NCI-H1694 treated with DMSO at 0.1 percent for 48 hours (cell line): ENCODE measurements around the gene MAML2.

ENCODE experiments used
- DNase-seq: peaks from one replicate; lab custom pipeline; 2025; lab: John Stamatoyannopoulos, UW

The MAML2 gene

GRCh38 chr11:96339706-96340554, 3.1 kb downstream of the MAML2 start:
- no peak for DNase-seq

- no peak for DNase-seq
Measured at GRCh38 chr11:96338910-96339705, 3.9 kb downstream of the MAML2 start.

- no peak for DNase-seq
Measured at GRCh38 chr11:96337541-96338431, 5.2 kb downstream of the MAML2 start.

GRCh38 chr11:96335388-96335787, 7.6 kb downstream of the MAML2 start:
- DNase-seq: no peak

- DNase-seq: no peak
Measured at GRCh38 chr11:96334219-96334618, 8.8 kb downstream of the MAML2 start.

- DNase-seq: no peak
Measured at GRCh38 chr11:96333191-96333719, 9.7 kb downstream of the MAML2 start.

- no peak for DNase-seq
Measured at GRCh38 chr11:96332126-96332771, 10.7 kb downstream of the MAML2 start.

- DNase-seq: no peak
Measured at GRCh38 chr11:96331699-96332116, 11.3 kb downstream of the MAML2 start.

GRCh38 chr11:96330511-96330859, 12.5 kb downstream of the MAML2 start:
- DNase-seq: no peak

GRCh38 chr11:96329855-96330510, 13.0 kb downstream of the MAML2 start:
- DNase-seq: no peak

GRCh38 chr11:96329419-96329818, 13.6 kb downstream of the MAML2 start:
- no peak for DNase-seq

- DNase-seq: no peak
Measured at GRCh38 chr11:96328395-96329010, 14.5 kb downstream of the MAML2 start.

GRCh38 chr11:96326959-96327358, 16.0 kb downstream of the MAML2 start:
- DNase-seq: no peak

- no peak for DNase-seq
Measured at GRCh38 chr11:96324912-96325311, 18.1 kb downstream of the MAML2 start.

- DNase-seq: no peak
Measured at GRCh38 chr11:96323642-96323985, 19.4 kb downstream of the MAML2 start.

- no peak for DNase-seq
Measured at GRCh38 chr11:96322775-96323641, 20.0 kb downstream of the MAML2 start.

- DNase-seq: no peak
Measured at GRCh38 chr11:96321091-96321490, 21.9 kb downstream of the MAML2 start.

GRCh38 chr11:96319898-96320656, 22.9 kb downstream of the MAML2 start:
- DNase-seq: no peak

GRCh38 chr11:96318850-96319249, 24.1 kb downstream of the MAML2 start:
- DNase-seq: no peak
